GM19467 (cell line): ENCODE data around the gene OR52A1.
"Not testable (repeated sequence)": the region's sequence is repeated elsewhere in the genome, so short reads cannot be mapped to it uniquely, and the experiment has no call there.

ENCODE experiments used
- ATAC-seq: cut with Tn5 transposase; IDR thresholded peaks from one replicate; pipeline ENCODE4 v1.9.1; 2021; ENCODE audit warnings: mild to moderate bottlenecking, moderate library complexity; ENCODE audit not compliant: unreplicated experiment

OR52A1 gene

GRCh38 chr11:5154657-5155056, at the start of gene OR52A1:
TSS of gene OR52A1 (minus strand) at chr11:5154757. CDS start at chr11:5152369, 2,388 bp downstream.
- no peak for ATAC-seq

- no peak for ATAC-seq
Measured at GRCh38 chr11:5203366-5203765, 48.8 kb upstream of the OR52A1 start.

- no peak for ATAC-seq
Measured at GRCh38 chr11:5200582-5200981, 46.0 kb upstream of the OR52A1 start, which contains the start of gene OR51V1. TSS of gene OR51V1 (minus strand) at chr11:5200682. CDS start at chr11:5200682, 0 bp downstream.

- no peak for ATAC-seq
Measured at GRCh38 chr11:5198285-5198684, 43.7 kb upstream of the OR52A1 start.

- ATAC-seq = no peak
Measured at GRCh38 chr11:5197536-5197935, 43.0 kb upstream of the OR52A1 start.

DNA sequence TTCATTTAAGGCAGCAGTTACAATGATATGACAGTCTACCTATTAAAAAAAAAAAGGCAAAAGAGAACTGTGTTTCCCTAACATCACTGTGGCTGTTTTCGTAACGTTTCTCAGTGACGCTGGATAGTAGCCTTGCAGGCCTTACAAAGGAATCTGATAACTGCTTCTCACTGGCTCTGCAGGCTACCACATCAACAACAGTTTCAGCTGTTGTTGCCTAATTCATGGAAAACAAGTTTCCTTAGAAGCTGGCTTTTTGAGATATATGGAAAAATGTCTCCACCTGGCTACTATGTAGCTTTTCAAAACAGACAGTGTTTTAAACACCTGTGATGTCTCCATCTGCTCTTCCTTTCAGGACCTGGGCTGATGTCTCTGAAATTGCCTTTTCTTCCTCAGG, 42.2 kb upstream of the OR52A1 start:
- no peak for ATAC-seq

- no peak for ATAC-seq
Measured at GRCh38 chr11:5196067-5196466, 41.5 kb upstream of the OR52A1 start.

DNA sequence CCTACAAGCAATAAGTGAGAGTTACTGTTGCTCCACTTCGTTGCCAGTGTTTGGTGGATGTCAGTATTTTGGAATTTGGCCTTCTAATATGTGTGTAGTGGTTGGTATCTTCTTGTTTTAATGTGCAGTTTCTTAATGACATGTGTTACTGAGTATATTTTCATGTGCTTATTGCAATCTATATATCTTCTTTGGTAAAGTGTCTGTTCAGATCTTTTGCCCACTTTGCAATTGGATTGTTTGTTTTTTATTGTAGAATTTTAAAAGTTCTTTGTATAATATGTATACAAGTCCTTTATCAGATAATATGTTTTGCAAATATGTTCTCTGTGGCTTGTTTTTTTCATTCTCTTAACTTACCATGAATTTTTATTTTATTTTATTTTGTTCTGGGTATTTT, 38.2 kb upstream of the OR52A1 start:
- no peak for ATAC-seq

GRCh38 chr11:5188201-5188600, 33.6 kb upstream of the OR52A1 start:
- no peak for ATAC-seq

DNA sequence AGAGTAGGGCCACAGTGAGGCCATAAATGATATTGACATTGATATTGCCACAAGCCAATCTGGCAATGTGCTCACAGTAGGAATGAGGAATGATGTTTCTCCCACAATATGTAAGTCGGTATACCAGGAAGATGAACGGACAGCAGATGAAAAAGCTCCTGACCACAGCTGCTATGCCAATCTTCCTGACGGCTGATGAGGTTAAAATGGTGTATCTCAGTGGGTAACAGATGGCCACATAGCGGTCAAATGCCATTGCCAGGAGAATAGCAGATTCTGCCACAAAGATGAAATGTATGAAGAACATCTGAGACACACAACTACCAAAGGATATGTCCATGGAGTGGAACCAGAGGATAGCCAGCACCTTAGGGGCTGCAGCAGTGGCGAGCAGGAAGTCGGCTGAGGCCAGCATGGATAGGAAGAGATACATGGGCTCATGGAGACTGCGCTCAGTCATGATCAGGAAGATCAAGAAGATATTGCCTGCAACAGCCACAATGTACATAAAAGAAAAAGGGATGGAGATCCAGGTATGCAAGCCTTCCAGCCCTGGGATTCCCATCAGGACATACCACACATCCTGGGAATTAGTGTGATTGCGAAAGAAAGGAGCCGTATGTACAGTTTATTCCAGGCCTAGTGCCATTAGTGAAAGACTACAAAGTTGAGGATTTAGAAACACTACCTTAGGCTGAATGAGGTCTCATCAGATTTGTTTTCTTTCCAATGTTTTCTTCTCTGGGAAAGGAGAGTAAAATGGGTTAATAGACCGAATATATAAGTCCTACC, 23.7 kb upstream of the OR52A1 start:
- no peak for ATAC-seq

GRCh38 chr11:5174934-5175333, 20.4 kb upstream of the OR52A1 start:
- ATAC-seq = no peak

GRCh38 chr11:5171856-5172255, 17.3 kb upstream of the OR52A1 start:
- ATAC-seq = no peak

GRCh38 chr11:5165898-5166297, 11.3 kb upstream of the OR52A1 start:
- ATAC-seq = not testable (repeated sequence)

GRCh38 chr11:5164807-5165206, 10.2 kb upstream of the OR52A1 start:
- ATAC-seq = not testable (repeated sequence)

DNA sequence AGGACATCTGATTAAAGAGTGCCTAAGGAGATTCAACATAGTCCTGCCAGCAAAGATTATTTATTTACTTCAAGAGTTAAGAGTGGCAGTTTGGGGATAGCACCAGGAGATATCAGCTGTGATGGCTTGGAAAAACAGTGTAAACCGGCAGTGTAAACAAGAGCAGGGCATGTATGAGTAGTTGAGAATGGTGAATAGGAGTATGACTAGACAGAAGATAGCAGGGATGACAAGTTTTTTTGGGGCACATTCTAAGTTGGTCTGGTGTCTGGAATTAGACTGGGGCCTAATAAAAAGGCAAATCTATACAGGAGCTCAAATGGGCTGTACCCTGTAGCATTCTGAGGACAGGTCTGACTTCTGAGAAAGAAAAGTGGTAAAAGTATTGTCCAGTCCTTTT, 6.5 kb upstream of the OR52A1 start:
- not testable (repeated sequence) for ATAC-seq

DNA sequence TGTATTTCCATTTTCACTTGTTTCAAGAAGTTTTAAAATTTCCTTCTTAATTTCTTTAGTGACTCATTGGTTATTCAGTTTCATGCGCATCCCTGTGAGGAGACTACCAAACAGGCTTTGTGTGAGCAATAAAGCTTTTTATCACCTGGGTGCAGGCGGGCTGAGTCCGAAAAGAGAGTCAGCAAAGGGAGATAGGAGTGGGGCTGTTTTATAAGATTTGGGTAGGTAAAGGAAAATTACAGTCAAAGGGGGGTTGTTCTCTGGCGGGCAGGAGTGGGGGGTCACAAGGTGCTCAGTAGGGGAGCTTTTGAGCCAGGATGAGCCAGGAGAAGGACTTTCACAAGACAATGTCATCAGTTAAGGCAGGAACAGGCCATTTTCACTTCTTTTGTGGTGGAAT, 5.7 kb upstream of the OR52A1 start:
- not testable (repeated sequence) for ATAC-seq

GRCh38 chr11:5159806-5160205, 5.2 kb upstream of the OR52A1 start:
- ATAC-seq = no peak

DNA sequence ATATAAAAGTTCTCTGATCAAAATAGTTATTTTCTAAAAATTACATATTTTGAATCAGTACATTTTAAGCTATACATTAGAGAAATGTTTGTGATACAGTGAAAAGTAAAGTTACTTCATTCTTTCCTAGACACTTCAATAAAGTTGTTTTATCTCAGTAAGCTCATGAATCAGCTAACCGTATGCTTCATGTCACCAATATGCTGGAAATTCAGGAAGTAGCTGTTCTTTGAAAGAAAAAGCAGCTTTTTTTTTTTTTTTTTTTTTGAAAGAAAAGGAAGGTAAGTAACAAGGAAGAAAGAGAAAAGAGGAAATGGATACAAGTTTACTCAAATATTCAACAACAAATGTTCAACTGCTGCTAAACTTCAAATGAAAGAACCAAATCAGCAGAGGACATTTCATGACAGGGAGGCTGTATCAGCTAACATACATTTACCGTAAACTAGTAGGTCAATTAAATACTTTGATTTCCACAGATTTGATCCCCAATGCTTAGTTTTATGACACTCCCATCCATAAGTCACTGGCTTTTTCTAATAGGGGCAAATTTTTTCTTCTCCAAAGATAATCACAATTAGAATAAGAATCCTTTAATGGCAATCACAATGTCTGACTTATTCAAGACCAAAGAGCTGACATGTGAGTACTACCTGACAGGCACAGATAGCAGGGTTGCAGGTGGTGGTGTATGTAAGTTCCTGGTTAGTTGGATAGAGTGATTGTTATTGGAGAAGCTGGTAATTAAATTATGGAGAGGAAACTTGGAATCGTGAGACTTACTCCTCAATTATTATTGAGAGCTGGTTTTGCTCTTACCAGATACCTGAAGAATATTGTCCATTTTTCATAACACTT, 754 bp downstream of the OR52A1 start:
- no peak for ATAC-seq

DNA sequence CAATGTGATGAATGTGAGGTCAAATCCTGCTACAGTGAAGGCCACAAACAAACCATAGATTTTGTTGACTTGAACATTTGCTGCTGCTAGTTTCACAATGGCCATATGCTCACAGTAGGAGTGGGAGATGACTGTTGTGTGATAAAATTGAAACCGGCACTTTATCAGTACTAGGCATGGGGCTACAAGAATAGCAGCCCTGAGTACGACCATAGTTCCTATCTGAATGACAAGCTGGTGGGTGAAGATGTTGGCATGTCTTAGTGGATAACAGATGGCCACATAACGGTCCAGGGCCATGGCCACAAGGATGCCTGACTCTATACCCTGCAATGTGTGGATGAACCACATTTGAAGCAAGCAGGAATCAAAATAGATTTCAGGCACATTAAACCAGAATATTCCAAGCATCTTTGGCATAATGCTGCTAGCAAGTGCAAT, 2.8 kb downstream of the OR52A1 start:
- ATAC-seq = no peak

DNA sequence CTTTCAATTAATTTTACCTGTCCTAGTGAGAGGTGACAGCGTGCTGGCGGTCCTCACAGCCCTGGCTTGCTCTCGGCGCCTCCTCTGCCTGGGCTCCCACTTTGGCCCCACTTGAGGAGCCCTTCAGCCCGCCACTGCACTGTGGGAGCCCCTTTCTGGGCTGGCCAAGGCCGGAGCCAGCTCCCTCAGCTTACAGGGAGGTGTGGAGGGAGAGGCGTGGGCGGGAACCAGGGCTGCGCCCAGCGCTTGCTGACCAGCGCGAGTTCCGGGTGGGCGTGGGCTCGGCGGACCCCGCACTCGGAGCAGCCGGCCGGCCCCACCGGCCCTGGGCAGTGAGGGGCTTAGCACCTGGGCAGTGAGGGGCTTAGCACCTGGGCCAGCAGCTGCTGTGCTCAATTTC, 10.4 kb downstream of the OR52A1 start:
- not testable (repeated sequence) for ATAC-seq

- ATAC-seq = no peak
Measured at GRCh38 chr11:5137996-5138395, 16.6 kb downstream of the OR52A1 start, which contains the start of gene OR52A5. TSS of gene OR52A5 (minus strand) at chr11:5138356. CDS start at chr11:5132642, 5,714 bp downstream.

- no peak for ATAC-seq
Measured at GRCh38 chr11:5137014-5137413, 17.5 kb downstream of the OR52A1 start.
